Progenitor cell of endocrine pancreas (in vitro differentiated cells): Measurements from ENCODE around the gene STAT6. TPM values are rescaled to one million over a fixed set of nuclear protein-coding genes. Genes with fewer than 3 reads are reported as not detected.

Experiments used
- DNase-seq: peaks from one replicate; pipeline ENCODE4 v3.0.0; 2021; ENCODE audit warnings: low spot score; ENCODE audit not compliant: unreplicated experiment
- H3K27ac Mint-ChIP-seq: 2 replicates; pipeline ENCODE4 v1.8.0; 2021; ENCODE audit warnings: mild to moderate bottlenecking, moderate library complexity, mixed read lengths
- H3K27me3 Mint-ChIP-seq: 2 replicates; pipeline ENCODE4 v1.8.0; 2021; ENCODE audit warnings: mixed read lengths
- H3K36me3 Mint-ChIP-seq: 2 replicates; pipeline ENCODE4 v1.8.0; 2022; ENCODE audit warnings: mixed read lengths; ENCODE audit not compliant: insufficient read depth
- H3K4me1 Mint-ChIP-seq: 2 replicates; pipeline ENCODE4 v1.8.0; 2021; ENCODE audit warnings: low read depth, mixed read lengths
- H3K4me3 Mint-ChIP-seq: 2 replicates; pipeline ENCODE4 v1.8.0; 2021; ENCODE audit warnings: low read depth, mild to moderate bottlenecking, moderate library complexity, mixed read lengths
- H3K9me3 Mint-ChIP-seq: 2 replicates; pipeline ENCODE4 v1.8.0; 2021; ENCODE audit warnings: low read depth, mixed read lengths
- total RNA-seq: library from RNA; stranded (reverse); gene quantifications from 2 replicates; pipeline ENCODE4 v1.2.1, GENCODE V29; 2021
- TF ChIP-seq, protein P1 (sequence below): fragments of 200-600 bp; sonication (generic); IDR thresholded peaks from one replicate; pipeline ENCODE4 v1.5.0; 2021; ENCODE audit warnings: antibody characterized with exemption, mild to moderate bottlenecking; ENCODE audit not compliant: unreplicated experiment

The STAT6 gene
- total RNA-seq, 1 donor from 2014 or later = 130 TPM

DNA sequence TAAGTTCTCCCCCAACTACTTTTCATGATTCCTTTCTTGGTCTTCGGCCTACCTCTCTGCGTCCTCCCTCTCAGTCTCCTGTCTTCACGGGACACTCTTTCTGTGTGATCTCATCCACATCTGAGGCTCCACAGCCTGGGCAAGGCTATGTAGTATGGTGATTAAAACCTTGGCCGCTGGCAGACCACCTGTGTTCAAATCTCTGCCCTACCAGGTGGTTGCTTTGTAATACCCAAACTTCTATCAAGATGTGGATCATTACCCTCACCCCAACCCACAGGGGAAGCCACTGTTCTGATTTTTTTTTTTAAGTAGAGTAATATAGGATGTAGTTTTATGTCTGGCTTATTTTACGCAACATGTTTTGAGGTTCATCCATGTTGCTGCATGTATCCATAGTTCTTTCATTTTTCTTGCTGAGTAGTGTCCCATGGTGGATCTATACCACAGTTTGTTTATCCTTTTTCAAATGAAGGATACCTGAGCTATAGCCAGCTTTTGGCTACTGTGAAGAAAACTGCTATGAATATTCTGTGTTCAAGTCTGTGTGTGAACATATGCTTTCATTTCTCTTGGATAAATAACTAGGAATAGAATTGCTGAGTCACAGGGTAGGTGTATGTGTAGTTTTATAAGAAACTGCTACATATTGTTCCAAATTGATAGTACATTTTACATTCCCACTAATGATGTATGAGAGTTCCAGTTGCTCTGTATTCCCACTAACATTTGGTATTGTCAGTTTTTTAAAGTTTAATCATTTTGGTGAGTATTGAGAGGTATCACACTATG lies 8.3 kb upstream of the STAT6 start:
- TF ChIP-seq, protein P1, sequence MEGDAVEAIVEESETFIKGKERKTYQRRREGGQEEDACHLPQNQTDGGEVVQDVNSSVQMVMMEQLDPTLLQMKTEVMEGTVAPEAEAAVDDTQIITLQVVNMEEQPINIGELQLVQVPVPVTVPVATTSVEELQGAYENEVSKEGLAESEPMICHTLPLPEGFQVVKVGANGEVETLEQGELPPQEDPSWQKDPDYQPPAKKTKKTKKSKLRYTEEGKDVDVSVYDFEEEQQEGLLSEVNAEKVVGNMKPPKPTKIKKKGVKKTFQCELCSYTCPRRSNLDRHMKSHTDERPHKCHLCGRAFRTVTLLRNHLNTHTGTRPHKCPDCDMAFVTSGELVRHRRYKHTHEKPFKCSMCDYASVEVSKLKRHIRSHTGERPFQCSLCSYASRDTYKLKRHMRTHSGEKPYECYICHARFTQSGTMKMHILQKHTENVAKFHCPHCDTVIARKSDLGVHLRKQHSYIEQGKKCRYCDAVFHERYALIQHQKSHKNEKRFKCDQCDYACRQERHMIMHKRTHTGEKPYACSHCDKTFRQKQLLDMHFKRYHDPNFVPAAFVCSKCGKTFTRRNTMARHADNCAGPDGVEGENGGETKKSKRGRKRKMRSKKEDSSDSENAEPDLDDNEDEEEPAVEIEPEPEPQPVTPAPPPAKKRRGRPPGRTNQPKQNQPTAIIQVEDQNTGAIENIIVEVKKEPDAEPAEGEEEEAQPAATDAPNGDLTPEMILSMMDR = no peak
- no peaks in the 10 kb centered on the region for H3K4me1 Mint-ChIP-seq
- peaks cover 35% of the 10 kb centered on the region for H3K27me3 Mint-ChIP-seq
- no peak for DNase-seq
- H3K4me3 Mint-ChIP-seq = no peak overlapping the region
- H3K27ac Mint-ChIP-seq = no peak overlapping the region
- H3K9me3 Mint-ChIP-seq = no peaks in the 10 kb centered on the region
- H3K36me3 Mint-ChIP-seq = no peaks in the 10 kb centered on the region

- H3K27me3 Mint-ChIP-seq = peaks cover 29% of the 10 kb centered on the region
- H3K4me1 Mint-ChIP-seq = no peaks in the 10 kb centered on the region
- TF ChIP-seq, protein P1 = no peak
- H3K27ac Mint-ChIP-seq = no peak overlapping the region
- H3K4me3 Mint-ChIP-seq = no peak overlapping the region
- H3K9me3 Mint-ChIP-seq = no peaks in the 10 kb centered on the region
- H3K36me3 Mint-ChIP-seq = no peaks in the 10 kb centered on the region
- no peak for DNase-seq
Measured at GRCh38 chr12:57118711-57119271, 7.6 kb upstream of the STAT6 start.

DNA sequence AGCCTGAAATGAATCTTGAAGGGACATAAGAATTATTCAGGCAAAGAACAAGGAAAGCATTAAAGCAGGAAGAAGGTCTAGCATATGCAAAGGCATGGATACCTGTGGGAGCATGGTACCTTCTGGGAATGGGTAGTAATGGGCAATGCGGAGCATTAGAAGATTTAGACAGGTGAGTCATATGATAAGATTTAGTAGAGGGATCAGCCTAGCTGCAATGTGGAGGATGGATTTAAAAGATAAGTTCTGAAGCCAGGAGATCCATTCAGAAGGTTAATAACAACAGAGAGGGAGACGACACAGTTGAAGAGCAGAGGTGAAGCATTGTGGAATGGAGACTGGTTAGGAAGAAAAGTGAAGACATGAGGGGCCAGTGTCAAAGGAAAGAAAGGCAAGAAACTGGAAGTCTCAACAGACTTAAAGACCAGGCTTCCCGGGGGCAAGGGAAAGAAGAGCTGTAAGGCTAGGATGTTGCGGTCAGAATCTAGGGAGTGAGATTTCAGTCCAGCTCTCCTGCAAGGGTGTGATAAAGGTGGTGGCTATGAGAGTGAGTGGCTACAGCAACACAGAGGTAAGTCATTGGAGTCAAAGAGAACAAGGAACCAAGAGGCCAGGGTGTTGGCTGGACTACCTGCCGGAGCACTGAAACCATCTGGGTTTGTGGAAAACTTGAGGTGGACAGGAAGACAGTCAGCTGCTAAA lies 5.6 kb upstream of the STAT6 start:
- DNase-seq = no peak
- Mint-ChIP-seq H3K27ac (no peak overlapping the region), H3K4me3 (no peak overlapping the region), H3K4me1 (peaks cover 9% of the 10 kb centered on the region), H3K9me3 (no peaks in the 10 kb centered on the region), H3K27me3 (peaks cover 24% of the 10 kb centered on the region), H3K36me3 (no peaks in the 10 kb centered on the region)
- TF ChIP-seq, protein P1 = no peak

DNA sequence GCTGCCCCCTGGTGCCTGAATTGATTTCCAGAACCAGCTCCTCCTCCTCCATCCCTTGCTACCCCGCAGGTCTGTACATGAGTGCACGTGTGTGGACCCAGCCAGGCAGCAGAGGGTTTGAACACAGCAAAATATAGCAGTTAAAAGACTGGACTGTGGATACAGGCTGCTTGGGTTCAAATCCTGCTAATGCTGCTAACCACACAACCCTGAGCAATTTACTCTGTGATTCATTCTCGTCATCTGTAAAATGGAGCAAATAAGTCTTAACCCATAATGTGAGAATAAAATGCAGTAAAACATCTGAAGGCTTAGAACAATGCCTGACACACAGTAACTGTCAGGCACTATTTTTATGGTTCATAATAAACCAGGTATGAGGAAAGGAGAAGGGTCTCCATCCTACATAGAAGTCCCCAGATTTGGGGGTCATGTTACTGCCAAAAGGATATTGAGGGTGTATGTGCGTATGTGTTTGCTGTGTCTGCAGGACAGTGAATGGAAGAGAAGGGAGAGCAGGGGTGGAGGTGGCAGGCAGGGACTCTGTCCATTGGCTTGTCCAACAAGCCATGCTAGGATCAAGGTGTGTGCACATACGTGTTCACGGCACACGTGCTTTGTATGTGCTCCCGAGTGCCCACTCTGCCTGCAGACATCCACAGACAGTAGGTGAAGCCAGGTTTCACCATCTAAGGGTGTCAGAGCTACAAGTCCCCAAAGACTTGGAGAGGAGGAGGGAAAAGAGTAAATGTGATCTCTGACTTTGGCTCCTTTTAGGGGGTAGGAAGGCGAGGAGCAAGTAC lies 1.5 kb upstream of the STAT6 start:
- Mint-ChIP-seq H3K36me3 (peaks cover 2% of the 10 kb centered on the region), H3K27ac (no peak overlapping the region), H3K9me3 (no peaks in the 10 kb centered on the region), H3K4me3 (peak overlapping the region; percentile 83), H3K4me1 (peaks cover 28% of the 10 kb centered on the region), H3K27me3 (peaks cover 12% of the 10 kb centered on the region)
- DNase-seq = no peak
- TF ChIP-seq, protein P1 = peak; percentile 88
